Measurements from ENCODE around the gene RNF225.
A peak's percentile ranks its signal among the peaks of the same experiment; 100 is the strongest.

GRCh38 chr19:58380662-58381459 lies 14.6 kb upstream of the RNF225 start, which contains the start of gene ZNF837:
- TF ChIP-seq JUN (CRISPR knock-in tag; IDR thresholded peaks at IDR 0.05) (peak; percentile 76; the same call in 1 of the 2 replicates), E2F1 (CRISPR knock-in tag; IDR thresholded peaks at IDR 0.05) (no peak), TCF7 (CRISPR knock-in tag; IDR thresholded peaks at IDR 0.05; ENCODE audit: low read depth) (peak; percentile 87), NR3C1 (CRISPR knock-in tag; conservative IDR thresholded peaks at IDR 0.05; ENCODE audit: low read depth) (no peak), ZNF121 (CRISPR knock-in tag; IDR thresholded peaks at IDR 0.05) (no peak), ZNF263 (CRISPR knock-in tag; IDR thresholded peaks at IDR 0.05; ENCODE audit: low read depth) (peak; percentile 53; the same call in 1 of the 2 replicates)
- TF ChIP-seq, protein P1, sequence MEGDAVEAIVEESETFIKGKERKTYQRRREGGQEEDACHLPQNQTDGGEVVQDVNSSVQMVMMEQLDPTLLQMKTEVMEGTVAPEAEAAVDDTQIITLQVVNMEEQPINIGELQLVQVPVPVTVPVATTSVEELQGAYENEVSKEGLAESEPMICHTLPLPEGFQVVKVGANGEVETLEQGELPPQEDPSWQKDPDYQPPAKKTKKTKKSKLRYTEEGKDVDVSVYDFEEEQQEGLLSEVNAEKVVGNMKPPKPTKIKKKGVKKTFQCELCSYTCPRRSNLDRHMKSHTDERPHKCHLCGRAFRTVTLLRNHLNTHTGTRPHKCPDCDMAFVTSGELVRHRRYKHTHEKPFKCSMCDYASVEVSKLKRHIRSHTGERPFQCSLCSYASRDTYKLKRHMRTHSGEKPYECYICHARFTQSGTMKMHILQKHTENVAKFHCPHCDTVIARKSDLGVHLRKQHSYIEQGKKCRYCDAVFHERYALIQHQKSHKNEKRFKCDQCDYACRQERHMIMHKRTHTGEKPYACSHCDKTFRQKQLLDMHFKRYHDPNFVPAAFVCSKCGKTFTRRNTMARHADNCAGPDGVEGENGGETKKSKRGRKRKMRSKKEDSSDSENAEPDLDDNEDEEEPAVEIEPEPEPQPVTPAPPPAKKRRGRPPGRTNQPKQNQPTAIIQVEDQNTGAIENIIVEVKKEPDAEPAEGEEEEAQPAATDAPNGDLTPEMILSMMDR (IDR thresholded peaks at IDR 0.05) = no peak
